HepG2 (cell line): ENCODE data around the gene RIPK3. TPM values are rescaled to one million over a fixed set of nuclear protein-coding genes. Genes with fewer than 3 reads are reported as not detected.
A peak's percentile ranks its signal among the peaks of the same experiment; 100 is the strongest.

Experiments used
- ADNP ChIP-seq: sonication (generic); formaldehyde crosslinking; IDR thresholded peaks from 2 replicates; pipeline ENCODE4 v1.4.0; 2020; ENCODE audit warnings: missing genetic modification reagents
- ARHGAP35 ChIP-seq: sonication (generic); formaldehyde crosslinking; IDR thresholded peaks from 2 replicates; pipeline ENCODE4 v1.9.0; 2022; ENCODE audit warnings: mild to moderate bottlenecking, inconsistent platforms, moderate library complexity, missing genetic modification reagents, borderline replicate concordance
- CEBPB ChIP-seq: IDR thresholded peaks from 2 replicates; pipeline ENCODE4 v1.6.1; 2011; ENCODE audit warnings: low read depth, low read length, improper control_type of control experiment, borderline replicate concordance
- CSRNP1 ChIP-seq: sonication (generic); formaldehyde crosslinking; IDR thresholded peaks from 2 replicates; pipeline ENCODE4 v1.8.1; 2023; ENCODE audit warnings: mild to moderate bottlenecking, missing genetic modification reagents
- HMGA1 ChIP-seq: sonication (generic); formaldehyde crosslinking; conservative IDR thresholded peaks from 2 replicates; pipeline ENCODE4 v1.4.0; 2020; ENCODE audit warnings: missing genetic modification reagents
- HMGXB4 ChIP-seq, 2 experiments: sonication (generic) in 1 of 2; formaldehyde crosslinking in 1 of 2; IDR thresholded peaks; 2 replicates each; pipeline versions ENCODE4 v1.4.0 to v1.6.1; 2018 to 2020; ENCODE audit warnings: missing genetic modification reagents in 2 of 2, borderline replicate concordance in 1 of 2, low read depth in 1 of 2, mild to moderate bottlenecking in 1 of 2, missing biosample characterization in 1 of 2
- KLF15 ChIP-seq: sonication (generic); formaldehyde crosslinking; IDR thresholded peaks from 2 replicates; pipeline ENCODE4 v1.8.1; 2023; ENCODE audit warnings: borderline replicate concordance, mild to moderate bottlenecking, inconsistent platforms, missing genetic modification reagents, mixed read lengths
- NFE2L1 ChIP-seq: sonication (generic); formaldehyde crosslinking; IDR thresholded peaks from 2 replicates; pipeline ENCODE4 v1.4.0; 2020; ENCODE audit warnings: missing genetic modification reagents, mild to moderate bottlenecking, borderline replicate concordance
- PHF20 ChIP-seq: sonication (generic); formaldehyde crosslinking; IDR thresholded peaks from 2 replicates; pipeline ENCODE4 v1.5.0; 2020; ENCODE audit warnings: mild to moderate bottlenecking, missing genetic modification reagents
- SMAD1 ChIP-seq: sonication (generic); formaldehyde crosslinking; IDR thresholded peaks from 2 replicates; pipeline ENCODE4 v1.4.0; 2020; ENCODE audit warnings: missing genetic modification reagents, low read depth, mild to moderate bottlenecking, borderline replicate concordance
- ZMYM4 ChIP-seq: sonication (generic); formaldehyde crosslinking; IDR thresholded peaks from 2 replicates; pipeline ENCODE4 v1.8.1; 2023; ENCODE audit warnings: mild to moderate bottlenecking, missing genetic modification reagents
- ZNF124 ChIP-seq: sonication (generic); formaldehyde crosslinking; IDR thresholded peaks from 2 replicates; pipeline ENCODE4 v1.4.0; 2020; ENCODE audit warnings: missing genetic modification reagents
- ZNF232 ChIP-seq: sonication (generic); formaldehyde crosslinking; IDR thresholded peaks from 2 replicates; pipeline ENCODE4 v1.4.0; 2020; ENCODE audit warnings: missing genetic modification reagents, borderline replicate concordance
- ZNF460 ChIP-seq: sonication (generic); formaldehyde crosslinking; IDR thresholded peaks from 2 replicates; pipeline ENCODE4 v1.5.1; 2020; ENCODE audit warnings: missing genetic modification reagents, mild to moderate bottlenecking, borderline replicate concordance
- ZNF512B ChIP-seq: sonication (generic); formaldehyde crosslinking; IDR thresholded peaks from 2 replicates; pipeline ENCODE4 v1.5.1; 2020; ENCODE audit warnings: missing genetic modification reagents, mild to moderate bottlenecking, borderline replicate concordance
- ZNF513 ChIP-seq: sonication (generic); formaldehyde crosslinking; conservative IDR thresholded peaks from 2 replicates; pipeline ENCODE4 v1.5.0; 2020; ENCODE audit warnings: missing genetic modification reagents
- ZNF605 ChIP-seq: sonication (generic); formaldehyde crosslinking; IDR thresholded peaks from 2 replicates; pipeline ENCODE4 v1.8.0; 2022; ENCODE audit warnings: mild to moderate bottlenecking, missing genetic modification reagents
- ZUFSP ChIP-seq: sonication (generic); formaldehyde crosslinking; IDR thresholded peaks from 2 replicates; pipeline ENCODE4 v1.9.0; 2021; ENCODE audit warnings: missing genetic modification reagents, mild to moderate bottlenecking, borderline replicate concordance
- polyA plus RNA-seq, 8 experiments: library from polyadenylated mRNA; depleted of rRNA in 3 of 8; stranded (reverse) in 7 of 8; unstranded in 1 of 8; fragments of >200 nt; fragmentation: Illumina TruSeq in 4 of 8; extraction: Trizol in 4 of 8; gene quantifications; 2 replicates each; pipeline versions ENCODE4 v1.2.1 to v1.2.3, GENCODE V29; 2011 to 2016; ENCODE audit warnings: low read depth in 4 of 8, missing spikeins in 1 of 8, mixed read lengths in 1 of 8; ENCODE audit not compliant: insufficient read depth in 1 of 8
- total RNA-seq, 5 experiments: library from RNA; depleted of rRNA; stranded (reverse); fragments of >200 nt; fragmentation: Illumina TruSeq; extraction: Trizol; gene quantifications; 2 replicates each; pipeline ENCODE4 v1.2.3, GENCODE V29; 2016; ENCODE audit warnings: low read depth in 1 of 5

RIPK3 gene
- total and polyA plus RNA-seq, 2 of the 13 experiments (the other 11 are each of a cell fraction or from before 2014, with no cell fraction given): not detected

- TF ChIP-seq ZNF460 (CRISPR knock-in tag): no peak
- peak; percentile 87 for TF ChIP-seq ZNF124 (CRISPR knock-in tag)
- peak; percentile 92 to 95 for TF ChIP-seq HMGXB4 (CRISPR knock-in tag; IDR thresholded peaks at IDR 0.05; ENCODE audit: borderline replicate concordance in 1 of 2, low read depth in 1 of 2)
- peak; percentile 97 for TF ChIP-seq KLF15 (CRISPR knock-in tag)
- peak; percentile 69 for TF ChIP-seq ARHGAP35
- TF ChIP-seq CEBPB: no peak
- peak; percentile 93 for TF ChIP-seq NFE2L1
- no peak; the same call in 1 of the 2 replicates for TF ChIP-seq ADNP (CRISPR knock-in tag)
- peak; percentile 90; the same call in 1 of the 2 replicates for TF ChIP-seq ZNF513 (CRISPR knock-in tag)
- TF ChIP-seq SMAD1 (CRISPR knock-in tag): peak; percentile 90
- no peak for TF ChIP-seq ZMYM4 (CRISPR knock-in tag)
- TF ChIP-seq CSRNP1: peak; percentile 100
- peak; percentile 99 for TF ChIP-seq ZNF232
- peak; percentile 67 for TF ChIP-seq PHF20 (CRISPR knock-in tag)
- TF ChIP-seq ZNF512B: no peak; the same call in 1 of the 2 replicates
- no peak for TF ChIP-seq ZUFSP (CRISPR knock-in tag)
- peak; percentile 92 for TF ChIP-seq ZNF605 (CRISPR knock-in tag)
- TF ChIP-seq HMGA1 (CRISPR knock-in tag): no peak
Measured at GRCh38 chr14:24315807-24316596, 23.8 kb downstream of the RIPK3 start (continued).
